B cell (primary cell): ENCODE results near the gene RRAS. TPM values are rescaled to one million over a fixed set of nuclear protein-coding genes. Genes with fewer than 3 reads are reported as not detected.

Experiments
- ATAC-seq: fragments of 200-7000 bp; cut with Tn5 transposase; one replicate; pipeline ENCODE4 v1.10.0; 2021; ENCODE audit warnings: low read depth, mild to moderate bottlenecking, moderate number of reproducible peaks, moderate library complexity
- CTCF ChIA-PET: fragments of 350-600 bp; sonication (Branson Sonifier 250); formaldehyde crosslinking; loops from one replicate; lab custom pipeline; 2021; ENCODE audit warnings: antibody characterized with exemption, inconsistent platforms; lab: Charles Lee
- POLR2A ChIA-PET: fragments of 350-600 bp; sonication (Branson Sonifier 250); formaldehyde crosslinking; loops from one replicate; lab custom pipeline; 2021; ENCODE audit warnings: antibody characterized with exemption; lab: Charles Lee
- DNase-seq: peaks from one replicate; pipeline ENCODE4 v3.0.0; 2013
- H2AFZ ChIP-seq: 2 replicates; pipeline ENCODE4 v1.6.1; 2012; ENCODE audit warnings: mild to moderate bottlenecking, low read depth, low read length; ENCODE audit not compliant: insufficient read depth, poor library complexity, severe bottlenecking
- H3K27ac ChIP-seq, 2 donors: 1 replicate in 1 of 2; 2 replicates in 1 of 2; pipeline ENCODE4 v1.5.1; 2012 to 2013; ENCODE audit warnings: low read length in 2 of 2, mild to moderate bottlenecking in 2 of 2, moderate library complexity in 1 of 2
- H3K27me3 ChIP-seq, 4 experiments: fragments of 200-600 bp in 1 of 4; sonication (generic) in 1 of 4; replicated peaks in 1 of 4; 1 replicate in 2 of 4; 2 replicates in 2 of 4; pipeline versions ENCODE4 v1.6.1 to v1.7.0; 2013 to 2016; ENCODE audit warnings: low read length in 3 of 4, mild to moderate bottlenecking in 2 of 4, mixed read lengths in 1 of 4, moderate library complexity in 1 of 4; ENCODE audit not compliant: insufficient read depth in 4 of 4, control insufficient read depth in 3 of 4; ENCODE audit errors: control extremely low read depth in 1 of 4
- H3K36me3 ChIP-seq, 2 experiments: replicated peaks in 1 of 2; 1 replicate in 1 of 2; 2 replicates in 1 of 2; pipeline versions ENCODE4 v1.6.1 to v1.7.1; 2013; ENCODE audit warnings: low read length in 1 of 2; ENCODE audit not compliant: insufficient read depth in 2 of 2, control insufficient read depth in 1 of 2; ENCODE audit errors: control extremely low read depth in 1 of 2, extremely low read depth in 1 of 2
- H3K4me1 ChIP-seq, 2 donors: fragments of 200-600 bp in 1 of 2; sonication (generic) in 1 of 2; 1 replicate in 1 of 2; 2 replicates in 1 of 2; pipeline versions ENCODE4 v1.5.1 to v1.6.1; 2013 to 2017; ENCODE audit warnings: low read length in 2 of 2; ENCODE audit not compliant: control insufficient read depth in 2 of 2, insufficient read depth in 2 of 2
- H3K4me2 ChIP-seq: replicated peaks from 2 replicates; pipeline ENCODE3; 2012; ENCODE audit warnings: mild to moderate bottlenecking, low read depth, low read length; ENCODE audit not compliant: poor library complexity, severe bottlenecking
- H3K4me3 ChIP-seq, 5 experiments: fragments of 200-600 bp in 1 of 5; sonication (generic) in 1 of 5; 1 replicate in 3 of 5; 2 replicates in 2 of 5; pipeline versions ENCODE4 v1.5.1 to v1.7.0; 2011 to 2016; ENCODE audit warnings: low read length in 4 of 5, mild to moderate bottlenecking in 4 of 5, low read depth in 2 of 5, control low read depth in 1 of 5, moderate library complexity in 1 of 5; ENCODE audit not compliant: insufficient read depth in 1 of 5; ENCODE audit errors: control extremely low read depth in 1 of 5, extremely low read depth in 1 of 5
- H3K79me2 ChIP-seq: fragments of 200-600 bp; sonication (generic); one replicate; pipeline ENCODE4 v1.6.0; 2016; ENCODE audit warnings: low read length; ENCODE audit not compliant: control insufficient read depth, insufficient read depth
- H3K9ac ChIP-seq: fragments of 200-600 bp; sonication (generic); 2 replicates; pipeline ENCODE4 v1.6.1; 2017; ENCODE audit warnings: mild to moderate bottlenecking, low read length, moderate library complexity
- H3K9me3 ChIP-seq, 3 donors: one replicate each; pipeline versions ENCODE4 v1.6.1 to v1.7.1; 2013; ENCODE audit warnings: low read length in 2 of 3; ENCODE audit not compliant: control insufficient read depth in 2 of 3, insufficient read depth in 1 of 3; ENCODE audit errors: control extremely low read depth in 1 of 3
- H4K20me1 ChIP-seq: 2 replicates; pipeline ENCODE4 v1.6.0; 2012; ENCODE audit warnings: mild to moderate bottlenecking, low read length; ENCODE audit not compliant: insufficient read depth, control insufficient read depth, poor library complexity, severe bottlenecking
- H3K27ac Mint-ChIP-seq: one replicate; pipeline ENCODE4 v1.8.0; 2021; ENCODE audit warnings: mixed read lengths
- H3K27me3 Mint-ChIP-seq: one replicate; pipeline ENCODE4 v1.8.0; 2021; ENCODE audit warnings: mixed read lengths
- H3K4me1 Mint-ChIP-seq: one replicate; pipeline ENCODE4 v1.8.0; 2021; ENCODE audit warnings: mixed read lengths
- H3K4me3 Mint-ChIP-seq: one replicate; pipeline ENCODE4 v1.8.0; 2021; ENCODE audit warnings: mixed read lengths
- H3K9me3 Mint-ChIP-seq: one replicate; pipeline ENCODE4 v1.8.0; 2022; ENCODE audit warnings: mixed read lengths; ENCODE audit not compliant: insufficient read depth
- CTCF ChIP-seq: fragments of 200-600 bp; IDR thresholded peaks from one replicate; pipeline ENCODE4 v1.8.0; 2022; ENCODE audit warnings: antibody characterized with exemption, mild to moderate bottlenecking
- EZH2 ChIP-seq: IDR thresholded peaks from 2 replicates; pipeline ENCODE4 v1.6.1; 2012; ENCODE audit warnings: borderline replicate concordance, low read depth, mild to moderate bottlenecking, moderate library complexity, low read length; ENCODE audit not compliant: insufficient read depth, poor library complexity, severe bottlenecking
- WGBS: methylation state at CpG from one replicate; pipeline ENCODE4 v1.1.5; 2013; ENCODE audit warnings: missing lambda C conversion rate; ENCODE audit not compliant: insufficient coverage; 5-methylcytosine and 5-hydroxymethylcytosine counted together
- intact Hi-C: fragments of 100-400 bp; cut with micrococcal nuclease; formaldehyde crosslinking; loops from one replicate; pipeline ENCODE4 v1.10.0; 2022
- polyA plus RNA-seq: library from polyadenylated mRNA; depleted of rRNA; stranded (reverse); fragments of >200 nt; gene quantifications from 2 replicates; pipeline ENCODE4 v1.2.3, GENCODE V29; 2012
- total RNA-seq, 2 donors: library from RNA; stranded (reverse); fragments of 120-200 nt in 1 of 2; gene quantifications; 1 replicate in 1 of 2; 2 replicates in 1 of 2; pipeline versions ENCODE4 v1.2.3 to v1.2.4, GENCODE V29; 2013 to 2022

RRAS gene
- total and polyA plus RNA-seq, 2 donors (not counting 1 experiment from before 2014, with no cell fraction given) = 5.6 to 21.0 TPM

GRCh38 chr19:49641688-49642491 is 1.9 kb upstream of the RRAS start, which contains the start of gene SCAF1:
Gene SCAF1, plus strand, starts transcription at chr19:49642209. Its CDS starts 2,818 bp downstream, at chr19:49645027.
- TF ChIP-seq CTCF (no peak), EZH2 (no peak)
- ATAC-seq (peak; percentile 63), DNase-seq (peak; percentile 100)
- Histone ChIP-seq H3K9me3 (no peaks in the 10 kb centered on the region), H3K79me2 (peaks cover 60% of the 10 kb centered on the region), H3K9ac (peak within 1 kb of the TSS; percentile 87), H3K4me2 (peak within 1 kb of the TSS; percentile 98), H2AFZ (peak within 1 kb of the TSS; percentile 81), H4K20me1 (peaks cover 23% of the 10 kb centered on the region), H3K36me3 (peaks cover 0 to 20% of the 10 kb centered on the region in 2 experiments), H3K4me3 (peak within 1 kb of the TSS; percentile 64 to 97 (median 90)), H3K4me1 (peaks cover 37 to 55% of the 10 kb centered on the region in 2 donors), H3K27ac (peak within 1 kb of the TSS; percentile 91 to 96), H3K27me3 (no peaks in the 10 kb centered on the region)
- Mint-ChIP-seq H3K27me3 (no peaks in the 10 kb centered on the region), H3K27ac (peak within 1 kb of the TSS; percentile 95), H3K9me3 (no peaks in the 10 kb centered on the region), H3K4me1 (peaks cover 53% of the 10 kb centered on the region), H3K4me3 (peak within 1 kb of the TSS; percentile 96)
- intact Hi-C loops = loop anchor here (1.0 to 2.0 kb wide), 6 partner anchors 146 to 1277 kb away; partner anchors contain the start of genes AKT1S1, ALDH16A1, PNKP and RPS11
- CTCF ChIA-PET = interaction anchor here (0.9 to 2.3 kb wide), 4 partner anchors 23 to 71 kb away, joined by 3 to 9 read pairs (median 6); partner anchors contain the start of gene IRF3
- POLR2A ChIA-PET = interaction anchor here (0.5 to 3.4 kb wide), 13 partner anchors 22 to 288 kb away, joined by 3 to 53 read pairs (median 5); partner anchors contain the start of genes ATF5, NOSIP, NUP62 and PRMT1
- WGBS = under 1% methylated on average over 86 of the region's 87 CpGs
